ENCODE results near the gene DIP2A.

- TF ChIP-seq CTCF (IDR thresholded peaks at IDR 0.05; ENCODE audit: low read depth, low read length, poor library complexity, severe bottlenecking) (no peak), EZH2phosphoT487 (IDR thresholded peaks at IDR 0.05; ENCODE audit: borderline replicate concordance, low read length) (no peak)
Measured at GRCh38 chr21:46597031-46597430, 138.3 kb downstream of the DIP2A start.
